ENCODE results near the gene SNX5.
A peak's percentile ranks its signal among the peaks of the same experiment; 100 is the strongest.

The SNX5 gene

GRCh38 chr20:17968366-17969277 lies at the start of gene SNX5, which contains the start of gene MGME1:
TSS of gene SNX5 (minus strand) at chr20:17968794. CDS start at chr20:17968425, 369 bp downstream.
TSS of gene MGME1 (plus strand) at chr20:17969018. CDS start at chr20:17969860, 842 bp downstream.
- peak; percentile 99 for DNase-seq

GRCh38 chr20:18018100-18018499 lies 49.5 kb upstream of the SNX5 start:
- DNase-seq: no peak

- no peak for DNase-seq
Measured at GRCh38 chr20:18016772-18017171, 48.2 kb upstream of the SNX5 start.

- no peak for DNase-seq
Measured at GRCh38 chr20:18014411-18014810, 45.8 kb upstream of the SNX5 start.

GRCh38 chr20:18012901-18013300 lies 44.3 kb upstream of the SNX5 start:
- DNase-seq: no peak

GRCh38 chr20:18011951-18012645 lies 43.5 kb upstream of the SNX5 start:
- DNase-seq: no peak

GRCh38 chr20:18011482-18011881 lies 42.9 kb upstream of the SNX5 start:
- DNase-seq: no peak

GRCh38 chr20:18009116-18009515 lies 40.5 kb upstream of the SNX5 start:
- DNase-seq: no peak

- no peak for DNase-seq
Measured at GRCh38 chr20:18007534-18008292, 39.1 kb upstream of the SNX5 start.

- no peak for DNase-seq
Measured at GRCh38 chr20:18006684-18007083, 38.1 kb upstream of the SNX5 start.

GRCh38 chr20:18005990-18006364 lies 37.4 kb upstream of the SNX5 start:
- no peak for DNase-seq

GRCh38 chr20:18005170-18005989 lies 36.8 kb upstream of the SNX5 start:
- peak in 1 of 2 donors; percentile 8 for DNase-seq

GRCh38 chr20:18004384-18005031 lies 35.9 kb upstream of the SNX5 start:
- no peak for DNase-seq

GRCh38 chr20:18003897-18004296 lies 35.3 kb upstream of the SNX5 start:
- no peak for DNase-seq

GRCh38 chr20:18001131-18001921 lies 32.7 kb upstream of the SNX5 start:
- no peak for DNase-seq

GRCh38 chr20:17999566-17999965 lies 31.0 kb upstream of the SNX5 start:
- DNase-seq: no peak

GRCh38 chr20:17998446-17998845 lies 29.9 kb upstream of the SNX5 start:
- no peak for DNase-seq

- peak; percentile 54 to 76 for DNase-seq
Measured at GRCh38 chr20:17995967-17996819, 27.6 kb upstream of the SNX5 start.

- no peak for DNase-seq
Measured at GRCh38 chr20:17993546-17993945, 25.0 kb upstream of the SNX5 start.
